HCT116 (cell line): Measurements from ENCODE around the gene TMEM98. TPM values are rescaled to one million over a fixed set of nuclear protein-coding genes. Genes with fewer than 3 reads are reported as not detected.

ENCODE experiments used
- ATAC-seq: fragments of 200-7000 bp; cut with Tn5 transposase; 2 replicates; pipeline ENCODE4 v1.9.1; 2020; ENCODE audit warnings: mild to moderate bottlenecking, moderate library complexity
- BruUV-seq: library from RNA; stranded (reverse); fragments of 400-500 nt; replicated peaks from 2 replicates; lab custom pipeline; 2021; lab: Mats Ljungman, UMichigan
- CTCF ChIA-PET: fragments of 300-600 bp; sonication (Branson Sonifier 250); formaldehyde crosslinking; loops from one replicate; lab custom pipeline; 2021; ENCODE audit warnings: antibody characterized with exemption; lab: Charles Lee
- POLR2A ChIA-PET: fragments of 300-600, 350-600 bp; sonication (Branson Sonifier 250); formaldehyde crosslinking; loops from one replicate; lab custom pipeline; 2021; ENCODE audit warnings: antibody characterized with exemption; lab: Charles Lee
- RAD21 ChIA-PET, 2 experiments: fragments of 300-600 bp; sonication (Branson Sonifier 250); formaldehyde crosslinking; loops; one replicate each; lab custom pipeline; 2023; ENCODE audit warnings: low total read pairs in 2 of 2; ENCODE audit not compliant: uncharacterized antibody in 2 of 2, unreplicated experiment in 2 of 2, low non-redundant PET in 1 of 2; lab: Charles Lee
- DNase-seq: peaks from one replicate; pipeline ENCODE4 v3.0.0-alpha.2; 2010; ENCODE audit warnings: low read depth, low spot score
- H2AFZ ChIP-seq: fragments of 200-600 bp; shearing (Covaris generic), sonication (generic); 2 replicates; pipeline ENCODE4 v1.6.1; 2017; ENCODE audit warnings: low read depth, mixed run types, mixed read lengths, antibody characterized with exemption, low read length; ENCODE audit not compliant: poor library complexity, severe bottlenecking
- H3K27ac ChIP-seq: 2 replicates; pipeline ENCODE4 v1.5.1; 2012; ENCODE audit warnings: low read depth, low read length
- H3K27me3 ChIP-seq: fragments of 200-600 bp; sonication (generic); 2 replicates; pipeline ENCODE4 v1.6.1; 2016; ENCODE audit warnings: mixed run types, low read length, mixed read lengths; ENCODE audit not compliant: insufficient read depth
- H3K36me3 ChIP-seq, 2 experiments: fragments of 200-500 bp in 1 of 2; fragments of 200-600 bp in 1 of 2; sonication (Bioruptor generic) in 1 of 2; sonication (generic) in 1 of 2; 2 replicates each; pipeline versions ENCODE4 v1.5.1 to v1.6.1; 2014 to 2016; ENCODE audit warnings: low read length in 2 of 2, inconsistent platforms in 1 of 2, mixed read lengths in 1 of 2, mixed run types in 1 of 2; ENCODE audit not compliant: insufficient read depth in 2 of 2, control insufficient read depth in 1 of 2
- H3K4me1 ChIP-seq, 2 experiments: fragments of 200-600 bp in 1 of 2; sonication (generic) in 1 of 2; 2 replicates each; pipeline versions ENCODE4 v1.5.1 to v1.6.1; 2012 to 2017; ENCODE audit warnings: low read length in 2 of 2, inconsistent platforms in 1 of 2, mild to moderate bottlenecking in 1 of 2, mixed read lengths in 1 of 2, mixed run types in 1 of 2, moderate library complexity in 1 of 2; ENCODE audit not compliant: insufficient read depth in 2 of 2, control insufficient read depth in 1 of 2
- H3K4me2 ChIP-seq: fragments of 200-600 bp; sonication (generic); 2 replicates; pipeline ENCODE4 v1.6.1; 2017; ENCODE audit warnings: mixed run types, low read length, mixed read lengths
- H3K4me3 ChIP-seq, 2 experiments: fragments of 200-600 bp in 1 of 2; sonication (generic) in 1 of 2; replicated peaks in 1 of 2; 2 replicates each; pipeline ENCODE4 v1.5.1; 2011 to 2016; ENCODE audit warnings: low read length in 2 of 2, control low read depth in 1 of 2, low read depth in 1 of 2, mild to moderate bottlenecking in 1 of 2, mixed read lengths in 1 of 2, mixed run types in 1 of 2
- H3K79me2 ChIP-seq: fragments of 200-600 bp; sonication (generic); 2 replicates; pipeline ENCODE4 v1.6.1; 2017; ENCODE audit warnings: mild to moderate bottlenecking, mixed run types, low read length, moderate library complexity, mixed read lengths; ENCODE audit not compliant: insufficient read depth
- H3K9ac ChIP-seq: fragments of 200-600 bp; sonication (generic); 2 replicates; pipeline ENCODE4 v1.6.1; 2016; ENCODE audit warnings: low read length, mixed read lengths
- H3K9me2 ChIP-seq: fragments of 200-600 bp; sonication (generic), shearing (Covaris generic); 2 replicates; pipeline ENCODE4 v1.6.1; 2017; ENCODE audit warnings: mixed run types, mild to moderate bottlenecking, moderate library complexity; ENCODE audit not compliant: insufficient read depth
- H3K9me3 ChIP-seq, 2 experiments: fragments of 200-500 bp in 1 of 2; fragments of 200-600 bp in 1 of 2; sonication (Bioruptor generic) in 1 of 2; sonication (generic) in 1 of 2; 2 replicates each; pipeline ENCODE4 v1.6.1; 2014 to 2017; ENCODE audit warnings: low read length in 2 of 2, mixed read lengths in 2 of 2, inconsistent platforms in 1 of 2, low read depth in 1 of 2, mild to moderate bottlenecking in 1 of 2, mixed run types in 1 of 2, moderate library complexity in 1 of 2; ENCODE audit not compliant: control insufficient read depth in 1 of 2, insufficient read depth in 1 of 2
- H4K20me1 ChIP-seq: fragments of 200-600 bp; sonication (generic), shearing (Covaris generic); 2 replicates; pipeline ENCODE4 v1.6.1; 2017; ENCODE audit warnings: mixed run types, mild to moderate bottlenecking, moderate library complexity; ENCODE audit not compliant: insufficient read depth
- ELF1 ChIP-seq: IDR thresholded peaks from 2 replicates; pipeline ENCODE4 v1.6.1; 2012; ENCODE audit warnings: low read depth, borderline replicate concordance
- EZH2phosphoT487 ChIP-seq: fragments of 200-600 bp; IDR thresholded peaks from 2 replicates; pipeline ENCODE4 v1.6.1; 2018; ENCODE audit warnings: antibody characterized with exemption, borderline replicate concordance
- POLR2A ChIP-seq: IDR thresholded peaks from 2 replicates; pipeline ENCODE4 v1.7.0; 2011; ENCODE audit warnings: borderline replicate concordance; ENCODE audit not compliant: insufficient read depth, insufficient read length; ENCODE audit errors: extremely low read depth
- POLR2AphosphoS5 ChIP-seq: IDR thresholded peaks from 2 replicates; pipeline ENCODE4 v1.6.1; 2011; ENCODE audit warnings: mild to moderate bottlenecking, low read depth, low read length, moderate library complexity
- RAD21 ChIP-seq: IDR thresholded peaks from 2 replicates; pipeline ENCODE4 v1.6.1; 2012; ENCODE audit warnings: low read depth, mild to moderate bottlenecking
- SIN3A ChIP-seq: IDR thresholded peaks from 2 replicates; pipeline ENCODE4 v1.6.1; 2012; ENCODE audit warnings: low read depth
- SRF ChIP-seq: IDR thresholded peaks from 2 replicates; pipeline ENCODE4 v1.6.1; 2012; ENCODE audit warnings: low read depth
- TCF7L2 ChIP-seq: IDR thresholded peaks from 2 replicates; pipeline ENCODE4 v1.7.0; 2011; ENCODE audit warnings: borderline replicate concordance, inconsistent platforms; ENCODE audit not compliant: insufficient read depth, insufficient read length; ENCODE audit errors: extremely low read depth
- intact Hi-C: fragments of 100-400 bp; cut with micrococcal nuclease; formaldehyde crosslinking; loops from 2 replicates; pipeline ENCODE4 v1.10.0; 2022
- total RNA-seq: library from RNA; stranded (reverse); gene quantifications from one replicate; pipeline ENCODE4 v1.2.1, GENCODE V29; 2021; ENCODE audit not compliant: unreplicated experiment
- TF ChIP-seq, protein P1 (sequence below): IDR thresholded peaks from 2 replicates; pipeline ENCODE4 v1.6.1; 2012; ENCODE audit warnings: low read depth
- TF ChIP-seq, protein P2 (sequence below), 3 experiments: fragments of 200-600 bp in 1 of 3; sonication (generic) in 1 of 3; IDR thresholded peaks in 2 of 3; conservative IDR thresholded peaks in 1 of 3; 2 replicates each; pipeline ENCODE4 v1.5.1; 2012 to 2017; ENCODE audit warnings: low read depth in 2 of 3, low read length in 2 of 3, antibody characterized with exemption in 1 of 3, borderline replicate concordance in 1 of 3, control low read depth in 1 of 3, mild to moderate bottlenecking in 1 of 3, mixed read lengths in 1 of 3, mixed run types in 1 of 3, moderate library complexity in 1 of 3; ENCODE audit not compliant: insufficient read depth in 1 of 3
- TF ChIP-seq, protein P3 (sequence below): IDR thresholded peaks from 2 replicates; pipeline ENCODE4 v1.6.1; 2012

TMEM98 gene
- total RNA-seq, 1 experiment from 2014 or later, result 29.3 TPM

DNA sequence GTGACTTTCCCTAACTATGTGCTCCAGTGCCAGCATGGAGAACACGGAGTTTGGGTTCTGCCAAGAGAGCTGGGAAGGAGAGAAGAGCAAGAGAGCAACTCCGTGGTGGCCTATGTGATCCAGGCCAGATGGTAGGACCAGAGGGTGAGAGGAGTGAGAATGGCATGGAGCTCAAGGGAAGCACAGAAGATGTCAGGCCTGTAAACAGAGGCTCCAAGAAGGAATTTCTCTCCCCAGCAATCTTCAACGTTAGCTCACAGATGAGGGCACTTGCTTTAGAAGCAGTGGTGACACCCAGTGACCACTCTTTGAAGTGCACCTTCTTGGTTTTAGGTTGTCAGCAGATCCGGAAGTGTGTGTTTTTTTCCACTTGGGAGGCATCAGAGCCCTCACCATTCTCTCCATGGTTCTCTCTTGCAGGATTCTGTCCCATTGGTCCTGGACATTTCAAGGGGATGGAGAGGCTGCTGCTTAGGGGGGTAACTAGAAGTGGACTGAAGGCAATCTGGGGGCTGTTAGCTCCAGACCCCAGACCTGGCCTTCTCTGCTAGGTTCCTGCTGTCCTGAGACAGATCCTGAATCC lies 18.1 kb upstream of the TMEM98 start:
- Histone ChIP-seq H2AFZ (peak overlapping the region; percentile 96), H3K27ac (no peak overlapping the region), H4K20me1 (no peaks in the 10 kb centered on the region), H3K4me2 (no peak overlapping the region), H3K27me3 (no peaks in the 10 kb centered on the region), H3K9me3 (no peaks in the 10 kb centered on the region), H3K4me1 (peaks cover 0 to 6% of the 10 kb centered on the region in 2 experiments; a peak in 2 of 4 replicates), H3K9ac (no peak overlapping the region), H3K79me2 (no peaks in the 10 kb centered on the region), H3K36me3 (no peaks in the 10 kb centered on the region), H3K4me3 (no peak overlapping the region), H3K9me2 (no peaks in the 10 kb centered on the region)
- ChIA-PET CTCF (interaction anchor here (0.6 to 1.4 kb wide), 13 partner anchors 9 to 449 kb away, joined by 3 to 46 read pairs (median 4); partner anchors contain the start of gene MYO1D), POLR2A (no interaction called here), RAD21 (interaction anchor here in 1 of 2 experiments (1.0 kb wide), 2 partner anchors 32 to 127 kb away, joined by 3 to 4 read pairs; partner anchors contain the start of gene MYO1D)
- ATAC-seq, result peak; percentile 91
- DNase-seq, result peak; percentile 78
- TF ChIP-seq RAD21 (peak; percentile 73), SRF (no peak), POLR2A (no peak), POLR2AphosphoS5 (no peak), EZH2phosphoT487 (no peak), ELF1 (peak; percentile 59), SIN3A (no peak), TCF7L2 (no peak)
- TF ChIP-seq, protein P1, sequence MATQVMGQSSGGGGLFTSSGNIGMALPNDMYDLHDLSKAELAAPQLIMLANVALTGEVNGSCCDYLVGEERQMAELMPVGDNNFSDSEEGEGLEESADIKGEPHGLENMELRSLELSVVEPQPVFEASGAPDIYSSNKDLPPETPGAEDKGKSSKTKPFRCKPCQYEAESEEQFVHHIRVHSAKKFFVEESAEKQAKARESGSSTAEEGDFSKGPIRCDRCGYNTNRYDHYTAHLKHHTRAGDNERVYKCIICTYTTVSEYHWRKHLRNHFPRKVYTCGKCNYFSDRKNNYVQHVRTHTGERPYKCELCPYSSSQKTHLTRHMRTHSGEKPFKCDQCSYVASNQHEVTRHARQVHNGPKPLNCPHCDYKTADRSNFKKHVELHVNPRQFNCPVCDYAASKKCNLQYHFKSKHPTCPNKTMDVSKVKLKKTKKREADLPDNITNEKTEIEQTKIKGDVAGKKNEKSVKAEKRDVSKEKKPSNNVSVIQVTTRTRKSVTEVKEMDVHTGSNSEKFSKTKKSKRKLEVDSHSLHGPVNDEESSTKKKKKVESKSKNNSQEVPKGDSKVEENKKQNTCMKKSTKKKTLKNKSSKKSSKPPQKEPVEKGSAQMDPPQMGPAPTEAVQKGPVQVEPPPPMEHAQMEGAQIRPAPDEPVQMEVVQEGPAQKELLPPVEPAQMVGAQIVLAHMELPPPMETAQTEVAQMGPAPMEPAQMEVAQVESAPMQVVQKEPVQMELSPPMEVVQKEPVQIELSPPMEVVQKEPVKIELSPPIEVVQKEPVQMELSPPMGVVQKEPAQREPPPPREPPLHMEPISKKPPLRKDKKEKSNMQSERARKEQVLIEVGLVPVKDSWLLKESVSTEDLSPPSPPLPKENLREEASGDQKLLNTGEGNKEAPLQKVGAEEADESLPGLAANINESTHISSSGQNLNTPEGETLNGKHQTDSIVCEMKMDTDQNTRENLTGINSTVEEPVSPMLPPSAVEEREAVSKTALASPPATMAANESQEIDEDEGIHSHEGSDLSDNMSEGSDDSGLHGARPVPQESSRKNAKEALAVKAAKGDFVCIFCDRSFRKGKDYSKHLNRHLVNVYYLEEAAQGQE, result no peak
- TF ChIP-seq, protein P2, sequence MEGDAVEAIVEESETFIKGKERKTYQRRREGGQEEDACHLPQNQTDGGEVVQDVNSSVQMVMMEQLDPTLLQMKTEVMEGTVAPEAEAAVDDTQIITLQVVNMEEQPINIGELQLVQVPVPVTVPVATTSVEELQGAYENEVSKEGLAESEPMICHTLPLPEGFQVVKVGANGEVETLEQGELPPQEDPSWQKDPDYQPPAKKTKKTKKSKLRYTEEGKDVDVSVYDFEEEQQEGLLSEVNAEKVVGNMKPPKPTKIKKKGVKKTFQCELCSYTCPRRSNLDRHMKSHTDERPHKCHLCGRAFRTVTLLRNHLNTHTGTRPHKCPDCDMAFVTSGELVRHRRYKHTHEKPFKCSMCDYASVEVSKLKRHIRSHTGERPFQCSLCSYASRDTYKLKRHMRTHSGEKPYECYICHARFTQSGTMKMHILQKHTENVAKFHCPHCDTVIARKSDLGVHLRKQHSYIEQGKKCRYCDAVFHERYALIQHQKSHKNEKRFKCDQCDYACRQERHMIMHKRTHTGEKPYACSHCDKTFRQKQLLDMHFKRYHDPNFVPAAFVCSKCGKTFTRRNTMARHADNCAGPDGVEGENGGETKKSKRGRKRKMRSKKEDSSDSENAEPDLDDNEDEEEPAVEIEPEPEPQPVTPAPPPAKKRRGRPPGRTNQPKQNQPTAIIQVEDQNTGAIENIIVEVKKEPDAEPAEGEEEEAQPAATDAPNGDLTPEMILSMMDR (IDR thresholded peaks at IDR 0.05 in 2 of 3, conservative IDR thresholded peaks at IDR 0.05 in 1 of 3; ENCODE audit: borderline replicate concordance in 1 of 3, insufficient read depth in 1 of 3, low read depth in 2 of 3, low read length in 2 of 3), result peak; percentile 60 to 76 (median 75); a peak in 5 of 6 replicates
- TF ChIP-seq, protein P3, sequence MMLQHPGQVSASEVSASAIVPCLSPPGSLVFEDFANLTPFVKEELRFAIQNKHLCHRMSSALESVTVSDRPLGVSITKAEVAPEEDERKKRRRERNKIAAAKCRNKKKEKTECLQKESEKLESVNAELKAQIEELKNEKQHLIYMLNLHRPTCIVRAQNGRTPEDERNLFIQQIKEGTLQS, result no peak
- intact Hi-C loops, result loop anchor here (1.0 kb wide), 1 partner anchor 127 kb away; no protein-coding TSS in a partner anchor
- no TSS peak for BruUV-seq
